ENCODE data around the gene FGF6. TPM values are rescaled to one million over a fixed set of nuclear protein-coding genes. Genes with fewer than 3 reads are reported as not detected.

Gene FGF6
- total and polyA plus RNA-seq, 2 experiments from 2014 or later: not detected

- H3K4me3 ChIP-seq: no peak overlapping the region
- H4K20me1 ChIP-seq (ENCODE audit: insufficient read depth, poor library complexity, severe bottlenecking): no peaks in the 10 kb centered on the region
- no peaks in the 10 kb centered on the region for H3K4me1 ChIP-seq (ENCODE audit: insufficient read depth)
- TF ChIP-seq EZH2 (IDR thresholded peaks at IDR 0.05; ENCODE audit: borderline replicate concordance) (no peak), EZH2phosphoT487 (IDR thresholded peaks at IDR 0.05; ENCODE audit: low read depth, severe bottlenecking, unreplicated experiment) (no peak), CTCF (IDR thresholded peaks at IDR 0.05; ENCODE audit: poor library complexity) (no peak)
- H3K36me3 ChIP-seq (replicated peaks; ENCODE audit: insufficient read depth, low read depth): no peaks in the 10 kb centered on the region
- no peak overlapping the region for H3K27ac ChIP-seq
- no peak overlapping the region for H2AFZ ChIP-seq
- no peak overlapping the region for H3K4me2 ChIP-seq
- H3K9me2 ChIP-seq (replicated peaks; ENCODE audit: insufficient read depth): no peaks in the 10 kb centered on the region
- H3K9me3 ChIP-seq (ENCODE audit: low read depth): no peaks in the 10 kb centered on the region
- no peaks in the 10 kb centered on the region for H3K79me2 ChIP-seq
- H3K27me3 ChIP-seq: no peaks in the 10 kb centered on the region
- WGBS (ENCODE audit: low lambda C conversion rate, missing lambda C conversion rate): 85% methylated on average over 4 of the region's 4 CpGs
- no peak for DNase-seq (ENCODE audit: low spot score)
Observed at GRCh38 chr12:4431436-4431835, 14.2 kb downstream of the FGF6 start.

- TF ChIP-seq CTCF (IDR thresholded peaks at IDR 0.05; ENCODE audit: poor library complexity): no peak
- TF ChIP-seq EZH2phosphoT487 (IDR thresholded peaks at IDR 0.05; ENCODE audit: low read depth, severe bottlenecking, unreplicated experiment): no peak
- no peak for TF ChIP-seq EZH2 (IDR thresholded peaks at IDR 0.05; ENCODE audit: borderline replicate concordance)
- H3K9me2 ChIP-seq (replicated peaks; ENCODE audit: insufficient read depth): no peaks in the 10 kb centered on the region
- H3K9me3 ChIP-seq (ENCODE audit: low read depth): no peaks in the 10 kb centered on the region
- no peak overlapping the region for H2AFZ ChIP-seq
- no peak overlapping the region for H3K4me3 ChIP-seq
- H4K20me1 ChIP-seq (ENCODE audit: insufficient read depth, poor library complexity, severe bottlenecking): no peaks in the 10 kb centered on the region
- H3K27me3 ChIP-seq: no peaks in the 10 kb centered on the region
- 63% methylated on average over 6 of the region's 6 CpGs for WGBS (ENCODE audit: low lambda C conversion rate, missing lambda C conversion rate)
- H3K36me3 ChIP-seq (replicated peaks; ENCODE audit: insufficient read depth, low read depth): no peaks in the 10 kb centered on the region
- H3K4me2 ChIP-seq: no peak overlapping the region
- H3K27ac ChIP-seq: no peak overlapping the region
- H3K79me2 ChIP-seq: no peaks in the 10 kb centered on the region
- no peak for DNase-seq (ENCODE audit: low spot score)
- no peaks in the 10 kb centered on the region for H3K4me1 ChIP-seq (ENCODE audit: insufficient read depth)
Observed at GRCh38 chr12:4424422-4424821, 21.2 kb downstream of the FGF6 start.

GRCh38 chr12:4423528-4424195 is 22.0 kb downstream of the FGF6 start:
- TF ChIP-seq CTCF (IDR thresholded peaks at IDR 0.05; ENCODE audit: poor library complexity) (no peak), EZH2 (IDR thresholded peaks at IDR 0.05; ENCODE audit: borderline replicate concordance) (no peak), EZH2phosphoT487 (IDR thresholded peaks at IDR 0.05; ENCODE audit: low read depth, severe bottlenecking, unreplicated experiment) (no peak)
- no peaks in the 10 kb centered on the region for H3K27me3 ChIP-seq
- H3K4me3 ChIP-seq: no peak overlapping the region
- no peak for DNase-seq (ENCODE audit: low spot score)
- no peaks in the 10 kb centered on the region for H4K20me1 ChIP-seq (ENCODE audit: insufficient read depth, poor library complexity, severe bottlenecking)
- no peaks in the 10 kb centered on the region for H3K4me1 ChIP-seq (ENCODE audit: insufficient read depth)
- no peak overlapping the region for H2AFZ ChIP-seq
- H3K79me2 ChIP-seq: no peaks in the 10 kb centered on the region
- no peaks in the 10 kb centered on the region for H3K36me3 ChIP-seq (replicated peaks; ENCODE audit: insufficient read depth, low read depth)
- WGBS (ENCODE audit: low lambda C conversion rate, missing lambda C conversion rate): 93% methylated on average over 11 of the region's 11 CpGs
- H3K9me3 ChIP-seq (ENCODE audit: low read depth): no peaks in the 10 kb centered on the region
- H3K9me2 ChIP-seq (replicated peaks; ENCODE audit: insufficient read depth): no peaks in the 10 kb centered on the region
- no peak overlapping the region for H3K4me2 ChIP-seq
- H3K27ac ChIP-seq: no peak overlapping the region
